Stomach smooth muscle (tissue), 2 donors: ENCODE results near the gene ZW10.
"Not testable (repeated sequence)": the region's sequence is repeated elsewhere in the genome, so short reads cannot be mapped to it uniquely, and the experiment has no call there.

Experiments
- H3K27ac ChIP-seq: one replicate; pipeline ENCODE4 v1.7.0; 2013; ENCODE audit warnings: mild to moderate bottlenecking, low read length, inconsistent platforms
- H3K27me3 ChIP-seq, 2 donors: one replicate each; pipeline ENCODE4 v1.7.0; 2013; ENCODE audit warnings: low read length in 2 of 2; ENCODE audit not compliant: insufficient read depth in 2 of 2, control insufficient read depth in 1 of 2
- H3K36me3 ChIP-seq, 2 donors: one replicate each; pipeline ENCODE4 v1.7.0; 2013; ENCODE audit warnings: low read length in 2 of 2; ENCODE audit not compliant: control insufficient read depth in 2 of 2, insufficient read depth in 2 of 2
- H3K4me1 ChIP-seq: one replicate; pipeline ENCODE4 v1.7.0; 2013; ENCODE audit warnings: low read length; ENCODE audit not compliant: control insufficient read depth, insufficient read depth
- H3K4me3 ChIP-seq, 2 donors: one replicate each; pipeline ENCODE4 v1.7.0; 2013; ENCODE audit warnings: low read length in 2 of 2
- H3K9ac ChIP-seq, 2 donors: one replicate each; pipeline ENCODE4 v1.7.0; 2013; ENCODE audit warnings: low read length in 2 of 2, mild to moderate bottlenecking in 1 of 2
- H3K9me3 ChIP-seq, 2 donors: one replicate each; pipeline ENCODE4 v1.7.0; 2013; ENCODE audit warnings: low read length in 2 of 2; ENCODE audit not compliant: control insufficient read depth in 2 of 2
- donor health status: healthy.
- donor health status: Pancreatic carcinoma.

Gene ZW10

GRCh38 chr11:113789675-113790320 is 16.3 kb upstream of the ZW10 start:
- H3K4me1 ChIP-seq: no peaks in the 10 kb centered on the region
- no peak overlapping the region for H3K9ac ChIP-seq
- H3K4me3 ChIP-seq: no peak overlapping the region
- H3K36me3 ChIP-seq: no peaks in the 10 kb centered on the region
- no peaks in the 10 kb centered on the region for H3K9me3 ChIP-seq
- no peaks in the 10 kb centered on the region for H3K27me3 ChIP-seq
- no peak overlapping the region for H3K27ac ChIP-seq

GRCh38 chr11:113789016-113789415 is 15.5 kb upstream of the ZW10 start:
- not testable (repeated sequence) for H3K9me3 ChIP-seq, H3K27ac ChIP-seq, H3K9ac ChIP-seq, H3K36me3 ChIP-seq, H3K4me1 ChIP-seq, H3K27me3 ChIP-seq, H3K4me3 ChIP-seq

DNA sequence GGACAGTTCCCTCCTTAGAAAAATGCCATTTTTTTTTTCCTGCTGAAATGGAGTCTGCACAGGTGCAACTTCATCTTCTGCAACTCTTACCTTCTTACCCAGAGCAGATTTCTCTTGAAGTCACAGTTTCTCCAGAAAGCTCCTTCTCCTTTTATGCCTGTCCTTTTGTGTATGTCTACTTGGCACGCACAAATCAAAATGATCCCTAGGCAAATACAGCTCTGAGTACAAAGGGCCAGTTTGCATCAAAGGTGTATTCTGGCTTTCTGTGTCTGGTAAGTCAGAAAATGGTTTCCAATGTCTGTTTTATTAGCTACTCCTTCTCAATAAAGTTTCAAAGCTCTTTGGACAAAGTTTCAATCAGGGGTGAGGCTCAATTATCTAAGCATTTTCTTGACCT is 8.6 kb upstream of the ZW10 start:
- Histone ChIP-seq H3K27me3 (no peaks in the 10 kb centered on the region), H3K27ac (no peak overlapping the region), H3K9me3 (no peaks in the 10 kb centered on the region), H3K4me1 (peaks cover 3% of the 10 kb centered on the region), H3K36me3 (no peaks in the 10 kb centered on the region), H3K9ac (no peak overlapping the region), H3K4me3 (no peak overlapping the region)

DNA sequence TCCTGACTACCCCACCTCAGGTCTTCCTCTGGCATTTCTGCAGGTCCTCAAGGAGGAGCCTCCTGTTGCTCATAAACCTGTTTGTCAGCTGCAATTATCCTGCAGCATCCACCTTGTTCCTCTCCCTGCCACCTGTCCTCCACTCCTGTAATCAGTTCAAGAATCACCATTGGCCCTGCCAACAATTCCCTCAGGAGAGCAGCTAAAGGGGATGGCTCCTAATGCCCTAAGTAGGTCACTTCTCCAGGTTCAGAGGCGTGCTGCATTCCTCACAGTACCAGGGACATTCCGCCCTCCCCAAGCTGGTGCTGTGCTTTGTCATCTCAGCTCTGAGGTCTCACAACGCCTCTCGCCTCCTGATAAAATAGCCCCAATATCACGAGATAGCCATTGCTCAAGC is 8.2 kb upstream of the ZW10 start:
- H3K27ac ChIP-seq: no peak overlapping the region
- H3K36me3 ChIP-seq: no peaks in the 10 kb centered on the region
- peaks cover 3% of the 10 kb centered on the region for H3K4me1 ChIP-seq
- no peaks in the 10 kb centered on the region for H3K27me3 ChIP-seq
- no peaks in the 10 kb centered on the region for H3K9me3 ChIP-seq
- no peak overlapping the region for H3K9ac ChIP-seq
- H3K4me3 ChIP-seq: no peak overlapping the region

- Histone ChIP-seq H3K36me3 (no peaks in the 10 kb centered on the region), H3K9ac (no peak within 1 kb of the TSS), H3K27ac (no peak within 1 kb of the TSS), H3K9me3 (no peaks in the 10 kb centered on the region), H3K4me3 (no peak within 1 kb of the TSS), H3K4me1 (peaks cover 3% of the 10 kb centered on the region), H3K27me3 (no peaks in the 10 kb centered on the region)
Observed at GRCh38 chr11:113779496-113779895, 6.0 kb upstream of the ZW10 start, which contains the start of gene CLDN25. Gene CLDN25 (plus strand): TSS chr11:113779796. CDS start chr11:113779796, 0 bp downstream.

DNA sequence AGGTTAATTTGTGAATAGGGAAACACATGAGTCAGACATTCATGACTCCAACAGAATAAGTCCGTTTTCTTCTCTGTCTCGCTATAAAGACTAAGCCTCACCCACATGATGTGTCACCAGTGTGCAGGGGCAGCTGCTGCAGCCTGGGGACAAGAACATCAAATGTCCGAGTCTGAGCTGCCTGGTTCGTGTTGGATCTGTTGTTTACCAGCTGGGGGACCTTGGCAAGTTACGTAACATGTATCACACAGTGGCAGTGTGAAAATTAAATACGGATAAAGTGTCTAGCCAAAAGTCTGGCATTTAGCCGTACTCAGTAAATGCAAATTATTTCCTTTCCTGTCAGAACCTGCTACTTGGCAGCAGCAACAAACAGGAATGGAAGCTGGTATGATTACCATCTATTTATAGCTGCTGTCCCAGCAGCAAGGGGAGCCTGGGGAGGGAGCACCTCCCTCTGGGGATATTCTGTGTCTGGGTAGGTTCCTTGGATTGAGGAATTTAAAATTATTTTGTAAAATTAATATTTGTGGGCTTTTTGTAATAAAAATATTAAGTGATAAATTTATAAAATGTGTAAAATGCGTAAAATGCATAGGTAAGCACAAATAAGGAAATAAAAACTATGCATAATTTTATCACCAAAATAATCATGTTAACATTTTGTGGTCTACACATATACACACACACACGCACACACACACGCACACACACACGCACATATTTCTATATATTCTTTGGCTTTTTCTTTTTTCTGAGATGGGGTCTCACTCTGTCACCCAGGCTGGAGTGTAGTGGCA is 4.8 kb upstream of the ZW10 start:
- Histone ChIP-seq H3K4me3 (peak overlapping the region in 1 of 2 donors; percentile 57), H3K4me1 (peaks cover 3% of the 10 kb centered on the region), H3K27me3 (no peaks in the 10 kb centered on the region), H3K9me3 (no peaks in the 10 kb centered on the region), H3K27ac (peak overlapping the region; percentile 58), H3K9ac (peak overlapping the region in 1 of 2 donors; percentile 13), H3K36me3 (no peaks in the 10 kb centered on the region)

DNA sequence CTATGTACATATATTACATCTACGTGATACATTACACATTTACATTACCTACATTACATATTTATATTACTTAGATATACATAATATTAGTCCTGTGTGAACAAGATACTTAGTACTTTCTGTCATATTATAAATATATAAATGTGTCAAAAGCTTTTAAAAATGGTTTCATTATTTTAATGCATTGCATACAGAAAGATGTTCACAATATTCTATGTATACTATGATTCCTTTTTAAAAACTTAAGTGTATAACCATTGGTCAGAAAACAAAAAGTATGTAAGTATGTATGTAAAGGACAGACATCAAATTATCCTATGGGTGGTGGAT is 647 bp upstream of the ZW10 start:
- H3K36me3 ChIP-seq: peaks cover 0 to 4% of the 10 kb centered on the region in 2 donors
- H3K4me1 ChIP-seq: peaks cover 11% of the 10 kb centered on the region
- H3K27me3 ChIP-seq: no peaks in the 10 kb centered on the region
- peak overlapping the region; percentile 78 to 98 for H3K4me3 ChIP-seq
- no peaks in the 10 kb centered on the region for H3K9me3 ChIP-seq
- H3K9ac ChIP-seq: peak overlapping the region in 1 of 2 donors; percentile 81
- H3K27ac ChIP-seq: peak overlapping the region; percentile 76

DNA sequence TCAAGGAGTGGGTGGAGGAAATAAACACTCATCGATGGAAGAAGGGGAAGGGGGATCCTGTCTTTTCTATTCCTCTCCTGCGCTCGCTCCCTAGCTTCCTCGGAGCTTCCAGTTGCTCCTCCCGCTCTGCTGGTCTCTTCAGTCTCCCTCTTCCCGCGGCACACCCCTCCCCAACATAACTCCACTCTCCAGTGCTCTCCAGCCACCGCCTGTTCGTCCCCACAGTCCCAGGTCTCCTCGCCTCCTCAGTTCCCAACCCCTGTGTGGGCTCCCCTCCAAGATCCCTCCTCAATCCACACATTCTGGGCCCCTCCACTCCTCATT is 438 bp downstream of the ZW10 start:
- no peaks in the 10 kb centered on the region for H3K27me3 ChIP-seq
- H3K27ac ChIP-seq: peak overlapping the region; percentile 76
- H3K9ac ChIP-seq: peak overlapping the region; percentile 81 to 98
- H3K4me3 ChIP-seq: peak overlapping the region; percentile 78 to 98
- H3K9me3 ChIP-seq: no peaks in the 10 kb centered on the region
- H3K4me1 ChIP-seq: peaks cover 9% of the 10 kb centered on the region
- peaks cover 7 to 9% of the 10 kb centered on the region in 2 donors for H3K36me3 ChIP-seq

DNA sequence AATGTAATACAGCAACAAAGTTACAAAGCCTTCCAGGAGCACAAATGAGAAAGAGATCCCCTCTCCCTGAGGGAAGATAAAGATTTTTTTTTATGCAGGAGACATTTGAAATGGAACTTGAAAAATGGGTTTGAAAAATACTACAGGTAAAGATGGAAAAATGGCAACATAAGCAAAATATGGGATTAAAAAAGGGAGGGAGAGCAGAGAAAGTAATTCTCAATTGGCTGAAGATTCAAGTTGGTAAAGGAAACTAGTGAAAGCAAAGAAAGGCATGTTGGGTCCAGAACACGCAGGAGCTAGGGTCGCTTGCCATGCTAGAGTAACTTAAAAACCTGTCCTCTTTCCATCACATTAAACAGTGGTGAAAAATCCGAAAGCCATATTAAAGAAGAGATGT is 1.5 kb downstream of the ZW10 start:
- no peak overlapping the region for H3K9ac ChIP-seq

DNA sequence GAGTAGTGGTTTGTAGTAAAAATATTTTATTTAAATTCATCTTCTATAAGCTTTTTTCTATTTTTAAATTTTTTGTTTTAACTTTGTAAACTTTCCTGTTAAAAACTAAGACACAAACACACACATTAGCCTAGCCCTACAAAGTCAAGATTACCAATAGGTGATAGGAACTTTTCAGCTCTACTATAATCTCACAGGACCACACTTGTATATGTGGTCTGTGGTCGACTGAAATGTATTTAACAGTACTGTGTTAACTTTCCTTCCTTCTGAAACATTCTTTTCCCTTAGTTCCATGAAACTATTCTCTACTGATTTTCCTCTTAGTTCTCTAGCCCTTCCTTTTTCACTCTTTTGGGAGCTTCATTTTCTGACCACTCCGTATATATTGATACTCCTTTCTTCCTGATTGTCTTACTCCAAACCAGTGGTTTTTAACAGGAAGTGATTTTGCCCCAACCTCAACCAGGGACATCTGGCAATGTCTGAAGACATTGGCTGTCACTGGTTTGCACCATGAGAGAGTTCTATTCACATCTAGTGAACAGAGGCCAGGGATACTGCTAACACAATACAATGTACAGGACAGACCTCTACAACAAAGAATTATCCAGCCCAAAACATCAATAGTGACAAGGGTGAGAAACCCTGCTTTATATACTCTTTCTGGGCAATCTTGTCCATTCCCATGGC is 8.8 kb downstream of the ZW10 start:
- no peak overlapping the region for H3K9ac ChIP-seq
- peaks cover 15 to 23% of the 10 kb centered on the region in 2 donors for H3K36me3 ChIP-seq
- no peak overlapping the region for H3K27ac ChIP-seq
- no peak overlapping the region for H3K4me3 ChIP-seq
- no peaks in the 10 kb centered on the region for H3K27me3 ChIP-seq
- no peaks in the 10 kb centered on the region for H3K4me1 ChIP-seq
- H3K9me3 ChIP-seq: no peaks in the 10 kb centered on the region

More for the DNA sequence above, 1.5 kb downstream of the ZW10 start:
- H3K27me3 ChIP-seq: no peaks in the 10 kb centered on the region
- no peak overlapping the region for H3K27ac ChIP-seq
- no peaks in the 10 kb centered on the region for H3K9me3 ChIP-seq
- H3K4me1 ChIP-seq: peaks cover 8% of the 10 kb centered on the region
- peaks cover 11 to 14% of the 10 kb centered on the region in 2 donors for H3K36me3 ChIP-seq
- H3K4me3 ChIP-seq: peak overlapping the region in 1 of 2 donors; percentile 98
